ENCODE measurements around the gene GIMAP5. TPM values are rescaled to one million over a fixed set of nuclear protein-coding genes. Genes with fewer than 3 reads are reported as not detected.

Gene GIMAP5
- polyA plus RNA-seq, 1 donor from 2014 or later, result not detected

GRCh38 chr7:150734254-150734653 lies 3.0 kb upstream of the GIMAP5 start:
- H3K79me2 ChIP-seq (replicated peaks; ENCODE audit: insufficient read depth, low read length), result no peaks in the 10 kb centered on the region
- no peak overlapping the region for H3K9ac ChIP-seq (ENCODE audit: low read length)
- no peaks in the 10 kb centered on the region for H3F3A ChIP-seq (ENCODE audit: insufficient read depth, low read length, poor library complexity, severe bottlenecking)
- no peaks in the 10 kb centered on the region for H4K20me1 ChIP-seq (ENCODE audit: insufficient read depth)
- no peaks in the 10 kb centered on the region for H3K9me2 ChIP-seq (ENCODE audit: insufficient read depth, low read length)
- H3K36me3 ChIP-seq (ENCODE audit: insufficient read depth, low read length), result no peaks in the 10 kb centered on the region
- H3K27me3 ChIP-seq (ENCODE audit: insufficient read depth, low read depth, low read length), result no peaks in the 10 kb centered on the region
- no peak overlapping the region for H2AFZ ChIP-seq (ENCODE audit: low read depth, low read length)
- H3K9me3 ChIP-seq (ENCODE audit: low read length), result no peaks in the 10 kb centered on the region
- no peak overlapping the region for H3K27ac ChIP-seq (ENCODE audit: low read length)
- no peak overlapping the region for H3K4me3 ChIP-seq (ENCODE audit: low read length)
- no peak overlapping the region for H3K4me2 ChIP-seq (ENCODE audit: low read length)
- TF ChIP-seq EZH2 (IDR thresholded peaks at IDR 0.05; ENCODE audit: borderline replicate concordance, insufficient read depth, low read length, poor library complexity, severe bottlenecking), result no peak
- TF ChIP-seq REST (IDR thresholded peaks at IDR 0.05; ENCODE audit: borderline replicate concordance), result no peak
- no peak for TF ChIP-seq SMC3 (conservative IDR thresholded peaks at IDR 0.05; ENCODE audit: poor library complexity)
- TF ChIP-seq RAD21 (conservative IDR thresholded peaks at IDR 0.05), result no peak
- no peak for TF ChIP-seq POLR2AphosphoS5 (IDR thresholded peaks at IDR 0.05)
- TF ChIP-seq CTCF (IDR thresholded peaks at IDR 0.05; ENCODE audit: poor library complexity, severe bottlenecking), result no peak
- TF ChIP-seq EP300 (conservative IDR thresholded peaks at IDR 0.05; ENCODE audit: poor library complexity, severe bottlenecking), result no peak
- no peak for TF ChIP-seq MXI1 (conservative IDR thresholded peaks at IDR 0.05; ENCODE audit: poor library complexity, severe bottlenecking)
- TF ChIP-seq TAF1 (IDR thresholded peaks at IDR 0.05; ENCODE audit: low read depth), result no peak

- Histone ChIP-seq H3K9me2 (ENCODE audit: insufficient read depth, low read length) (no peaks in the 10 kb centered on the region), H3K27ac (ENCODE audit: low read length) (no peak overlapping the region), H2AFZ (ENCODE audit: low read depth, low read length) (no peak overlapping the region), H3K27me3 (ENCODE audit: insufficient read depth, low read depth, low read length) (no peaks in the 10 kb centered on the region), H3F3A (ENCODE audit: insufficient read depth, low read length, poor library complexity, severe bottlenecking) (no peaks in the 10 kb centered on the region), H4K20me1 (ENCODE audit: insufficient read depth) (no peaks in the 10 kb centered on the region), H3K9me3 (ENCODE audit: low read length) (no peaks in the 10 kb centered on the region), H3K4me2 (ENCODE audit: low read length) (no peak overlapping the region), H3K36me3 (ENCODE audit: insufficient read depth, low read length) (no peaks in the 10 kb centered on the region), H3K9ac (ENCODE audit: low read length) (no peak overlapping the region), H3K4me3 (ENCODE audit: low read length) (no peak overlapping the region), H3K79me2 (replicated peaks; ENCODE audit: insufficient read depth, low read length) (no peaks in the 10 kb centered on the region)
- TF ChIP-seq MXI1 (conservative IDR thresholded peaks at IDR 0.05; ENCODE audit: poor library complexity, severe bottlenecking) (no peak), POLR2AphosphoS5 (IDR thresholded peaks at IDR 0.05) (no peak), SMC3 (conservative IDR thresholded peaks at IDR 0.05; ENCODE audit: poor library complexity) (no peak), CTCF (IDR thresholded peaks at IDR 0.05; ENCODE audit: poor library complexity, severe bottlenecking) (no peak), TAF1 (IDR thresholded peaks at IDR 0.05; ENCODE audit: low read depth) (no peak), EZH2 (IDR thresholded peaks at IDR 0.05; ENCODE audit: borderline replicate concordance, insufficient read depth, low read length, poor library complexity, severe bottlenecking) (no peak), REST (IDR thresholded peaks at IDR 0.05; ENCODE audit: borderline replicate concordance) (no peak), EP300 (conservative IDR thresholded peaks at IDR 0.05; ENCODE audit: poor library complexity, severe bottlenecking) (no peak), RAD21 (conservative IDR thresholded peaks at IDR 0.05) (no peak)
Observed at GRCh38 chr7:150735596-150736358, 1.4 kb upstream of the GIMAP5 start.
